CD4-positive, alpha-beta T cell treated with Interferon alpha-2 for 1 hour (primary cell): ENCODE results near the gene NAV2.

ENCODE experiments used
- DNase-seq, 2 donors: peaks; one replicate each; pipeline ENCODE4 v3.0.0-alpha.2; 2020 to 2022

Gene NAV2

DNA sequence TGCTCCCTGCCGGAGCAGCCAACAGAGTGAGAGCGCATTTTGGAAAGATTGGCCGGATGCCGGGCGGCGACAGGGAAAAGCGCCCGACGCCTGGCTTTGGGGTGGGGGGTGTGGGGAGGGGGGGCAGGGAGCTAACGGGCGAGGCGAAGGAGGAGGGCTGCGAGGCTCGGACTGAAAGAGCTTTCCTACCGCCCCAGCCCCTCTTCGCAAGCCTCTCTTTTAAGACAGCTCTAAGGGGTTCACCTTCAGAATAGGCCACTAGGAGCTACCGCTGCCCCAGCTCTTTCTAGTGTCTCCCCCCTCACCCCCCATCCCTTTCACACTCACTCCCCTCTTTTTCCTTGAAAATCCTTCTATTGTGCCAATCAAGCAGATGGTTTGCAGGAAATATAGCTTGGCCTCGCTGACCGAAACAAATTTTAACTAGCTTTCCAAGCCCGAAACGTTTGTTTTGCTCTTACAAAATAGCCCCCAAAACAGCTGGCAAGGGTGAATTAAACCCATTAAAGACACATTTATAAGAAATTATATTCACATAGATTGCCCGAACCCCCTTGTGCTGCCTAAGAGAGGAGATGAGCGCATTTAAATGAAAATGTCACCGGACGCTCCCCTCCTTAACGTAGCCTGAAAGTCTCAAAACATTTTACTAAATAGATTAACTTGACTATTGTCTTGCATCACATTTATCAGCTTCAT is 451.3 kb downstream of the NAV2 start:
- DNase-seq: no peak
